ENCODE results near the gene ENTREP1. TPM values are rescaled to one million over a fixed set of nuclear protein-coding genes. Genes with fewer than 3 reads are reported as not detected.

Gene ENTREP1
- total and polyA plus RNA-seq, 2 donors (not counting 1 experiment from before 2014, with no cell fraction given), result not detected

DNA sequence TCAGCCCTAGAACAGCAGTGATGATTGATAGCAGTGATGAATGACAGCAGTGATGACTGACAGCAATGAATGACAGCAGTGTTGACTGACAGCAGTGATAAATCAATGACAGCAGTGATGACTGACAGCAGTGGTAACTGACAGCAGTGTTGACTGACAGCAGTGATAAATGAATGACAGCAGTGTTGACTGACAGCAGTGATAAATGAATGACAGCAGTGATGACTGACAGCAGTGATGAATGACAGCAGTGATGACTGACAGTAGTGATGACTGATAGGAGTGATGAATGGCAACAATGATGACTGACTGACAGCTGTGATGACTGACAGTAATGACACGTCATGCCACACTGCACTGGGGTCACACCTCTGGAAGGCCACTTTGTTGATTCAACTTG is 106.8 kb downstream of the ENTREP1 start:
- no peaks in the 10 kb centered on the region for H3K36me3 ChIP-seq (replicated peaks in 1 of 2; ENCODE audit: control extremely low read depth in 1 of 2, control insufficient read depth in 1 of 2, extremely low read depth in 1 of 2, insufficient read depth in 2 of 2, low read length in 1 of 2)
- ATAC-seq (ENCODE audit: low read depth), result no peak
- no peak for DNase-seq
- WGBS (ENCODE audit: insufficient coverage), result 67% methylated on average over 1 of the region's 1 CpG
- H3K4me2 ChIP-seq (replicated peaks; ENCODE audit: low read depth, low read length, poor library complexity, severe bottlenecking), result no peak overlapping the region
- Mint-ChIP-seq H3K4me1 (no peaks in the 10 kb centered on the region), H3K9me3 (ENCODE audit: insufficient read depth) (no peaks in the 10 kb centered on the region), H3K27ac (no peak overlapping the region), H3K27me3 (no peaks in the 10 kb centered on the region), H3K4me3 (no peak overlapping the region)
- no peaks in the 10 kb centered on the region for H3K9me3 ChIP-seq (ENCODE audit: control extremely low read depth in 1 of 3, control insufficient read depth in 2 of 3, insufficient read depth in 1 of 3, low read length in 2 of 3)
- no peak overlapping the region for H3K9ac ChIP-seq (ENCODE audit: low read length)
- no peak overlapping the region for H3K4me3 ChIP-seq (ENCODE audit: control extremely low read depth in 1 of 5, extremely low read depth in 1 of 5, insufficient read depth in 1 of 5, low read depth in 2 of 5, low read length in 4 of 5)
- no peak overlapping the region for H2AFZ ChIP-seq (ENCODE audit: insufficient read depth, low read depth, low read length, poor library complexity, severe bottlenecking)
- no peaks in the 10 kb centered on the region for H3K4me1 ChIP-seq (ENCODE audit: control insufficient read depth in 2 of 2, insufficient read depth in 2 of 2, low read length in 2 of 2)
- CTCF ChIA-PET, result interaction anchor here (1.0 kb wide), 1 partner anchor 11 kb away, joined by 3 read pairs; no protein-coding TSS in a partner anchor
- H4K20me1 ChIP-seq (ENCODE audit: control insufficient read depth, insufficient read depth, low read length, poor library complexity, severe bottlenecking), result no peaks in the 10 kb centered on the region
- POLR2A ChIA-PET, result no interaction called here
- H3K79me2 ChIP-seq (ENCODE audit: control insufficient read depth, insufficient read depth, low read length), result no peaks in the 10 kb centered on the region
- intact Hi-C loops (cut with micrococcal nuclease), result no loop called here
- no peaks in the 10 kb centered on the region for H3K27me3 ChIP-seq (replicated peaks in 1 of 4; ENCODE audit: control extremely low read depth in 1 of 4, control insufficient read depth in 3 of 4, insufficient read depth in 4 of 4, low read length in 3 of 4)
- no peak overlapping the region for H3K27ac ChIP-seq (ENCODE audit: low read length in 2 of 2)
- TF ChIP-seq, protein P1, sequence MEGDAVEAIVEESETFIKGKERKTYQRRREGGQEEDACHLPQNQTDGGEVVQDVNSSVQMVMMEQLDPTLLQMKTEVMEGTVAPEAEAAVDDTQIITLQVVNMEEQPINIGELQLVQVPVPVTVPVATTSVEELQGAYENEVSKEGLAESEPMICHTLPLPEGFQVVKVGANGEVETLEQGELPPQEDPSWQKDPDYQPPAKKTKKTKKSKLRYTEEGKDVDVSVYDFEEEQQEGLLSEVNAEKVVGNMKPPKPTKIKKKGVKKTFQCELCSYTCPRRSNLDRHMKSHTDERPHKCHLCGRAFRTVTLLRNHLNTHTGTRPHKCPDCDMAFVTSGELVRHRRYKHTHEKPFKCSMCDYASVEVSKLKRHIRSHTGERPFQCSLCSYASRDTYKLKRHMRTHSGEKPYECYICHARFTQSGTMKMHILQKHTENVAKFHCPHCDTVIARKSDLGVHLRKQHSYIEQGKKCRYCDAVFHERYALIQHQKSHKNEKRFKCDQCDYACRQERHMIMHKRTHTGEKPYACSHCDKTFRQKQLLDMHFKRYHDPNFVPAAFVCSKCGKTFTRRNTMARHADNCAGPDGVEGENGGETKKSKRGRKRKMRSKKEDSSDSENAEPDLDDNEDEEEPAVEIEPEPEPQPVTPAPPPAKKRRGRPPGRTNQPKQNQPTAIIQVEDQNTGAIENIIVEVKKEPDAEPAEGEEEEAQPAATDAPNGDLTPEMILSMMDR (IDR thresholded peaks at IDR 0.05), result no peak
- no peak for TF ChIP-seq EZH2 (IDR thresholded peaks at IDR 0.05; ENCODE audit: borderline replicate concordance, insufficient read depth, low read depth, low read length, poor library complexity, severe bottlenecking)

GRCh38 chr9:69432623-69433022 is 107.6 kb downstream of the ENTREP1 start:
- Histone ChIP-seq H3K9me3 (ENCODE audit: control extremely low read depth in 1 of 3, control insufficient read depth in 2 of 3, insufficient read depth in 1 of 3, low read length in 2 of 3) (no peaks in the 10 kb centered on the region), H3K27me3 (replicated peaks in 1 of 4; ENCODE audit: control extremely low read depth in 1 of 4, control insufficient read depth in 3 of 4, insufficient read depth in 4 of 4, low read length in 3 of 4) (no peaks in the 10 kb centered on the region), H3K79me2 (ENCODE audit: control insufficient read depth, insufficient read depth, low read length) (no peaks in the 10 kb centered on the region), H4K20me1 (ENCODE audit: control insufficient read depth, insufficient read depth, low read length, poor library complexity, severe bottlenecking) (no peaks in the 10 kb centered on the region), H3K4me3 (ENCODE audit: control extremely low read depth in 1 of 5, extremely low read depth in 1 of 5, insufficient read depth in 1 of 5, low read depth in 2 of 5, low read length in 4 of 5) (no peak overlapping the region), H3K4me2 (replicated peaks; ENCODE audit: low read depth, low read length, poor library complexity, severe bottlenecking) (no peak overlapping the region), H3K27ac (ENCODE audit: low read length in 2 of 2) (no peak overlapping the region), H3K36me3 (replicated peaks in 1 of 2; ENCODE audit: control extremely low read depth in 1 of 2, control insufficient read depth in 1 of 2, extremely low read depth in 1 of 2, insufficient read depth in 2 of 2, low read length in 1 of 2) (no peaks in the 10 kb centered on the region), H3K4me1 (ENCODE audit: control insufficient read depth in 2 of 2, insufficient read depth in 2 of 2, low read length in 2 of 2) (no peaks in the 10 kb centered on the region), H2AFZ (ENCODE audit: insufficient read depth, low read depth, low read length, poor library complexity, severe bottlenecking) (no peak overlapping the region), H3K9ac (ENCODE audit: low read length) (no peak overlapping the region)
- 90% methylated on average over 11 of the region's 11 CpGs for WGBS (ENCODE audit: insufficient coverage)
- intact Hi-C loops (cut with micrococcal nuclease), result no loop called here
- Mint-ChIP-seq H3K27ac (no peak overlapping the region), H3K9me3 (ENCODE audit: insufficient read depth) (no peaks in the 10 kb centered on the region), H3K4me1 (no peaks in the 10 kb centered on the region), H3K27me3 (no peaks in the 10 kb centered on the region), H3K4me3 (no peak overlapping the region)
- POLR2A ChIA-PET, result no interaction called here
- ATAC-seq (ENCODE audit: low read depth), result no peak
- CTCF ChIA-PET, result interaction anchor here (1.0 kb wide), 1 partner anchor 12 kb away, joined by 3 read pairs; no protein-coding TSS in a partner anchor
- TF ChIP-seq EZH2 (IDR thresholded peaks at IDR 0.05; ENCODE audit: borderline replicate concordance, insufficient read depth, low read depth, low read length, poor library complexity, severe bottlenecking), result no peak
- TF ChIP-seq, protein P1 (IDR thresholded peaks at IDR 0.05), result no peak
- DNase-seq, result no peak
